Dedifferentiated amniotic fluid mesenchymal stem cell (primary cell): ENCODE data around the gene NINJ1.
A peak's percentile ranks its signal among the peaks of the same experiment; 100 is the strongest.

ENCODE experiments used
- DNase-seq: peaks from one replicate; pipeline ENCODE4 v3.0.0-alpha.2; 2016; ENCODE audit errors: extremely low spot score

Gene NINJ1

DNA sequence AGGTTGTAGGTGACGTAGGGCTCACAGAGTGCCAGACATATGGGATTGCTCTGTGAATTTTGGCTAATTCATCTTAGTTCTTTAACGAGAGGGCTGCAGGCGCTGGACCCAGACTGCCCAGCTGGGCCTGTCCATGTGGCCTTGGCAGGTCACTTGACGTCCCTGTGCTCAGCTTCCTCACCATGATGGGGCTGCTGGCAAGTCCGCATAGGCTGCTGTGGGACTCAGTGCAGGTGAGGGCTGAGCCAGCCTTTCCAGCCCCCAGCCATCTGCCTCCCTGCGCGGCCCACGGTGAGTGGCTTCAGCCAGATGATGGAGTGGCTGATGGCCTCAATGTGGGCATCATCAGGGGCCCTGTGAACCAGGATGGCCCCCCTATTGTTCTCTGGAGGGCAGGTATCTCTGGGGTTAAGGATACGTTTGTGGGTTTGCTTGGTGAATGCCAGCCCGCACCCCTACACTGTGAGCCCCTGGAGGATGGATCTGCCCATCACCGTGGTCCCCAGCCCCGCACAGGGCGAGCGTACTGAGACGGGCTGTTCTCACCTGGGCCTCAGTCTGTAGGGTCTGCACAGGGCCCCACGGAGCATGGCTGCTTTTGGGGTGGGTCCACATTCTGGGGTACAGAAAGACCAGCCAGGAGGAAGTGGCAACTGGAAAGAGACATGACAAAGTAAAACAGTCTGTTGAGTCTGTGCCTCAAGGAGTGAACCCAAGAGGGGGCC lies 34.3 kb downstream of the NINJ1 start:
- no peak for DNase-seq

DNA sequence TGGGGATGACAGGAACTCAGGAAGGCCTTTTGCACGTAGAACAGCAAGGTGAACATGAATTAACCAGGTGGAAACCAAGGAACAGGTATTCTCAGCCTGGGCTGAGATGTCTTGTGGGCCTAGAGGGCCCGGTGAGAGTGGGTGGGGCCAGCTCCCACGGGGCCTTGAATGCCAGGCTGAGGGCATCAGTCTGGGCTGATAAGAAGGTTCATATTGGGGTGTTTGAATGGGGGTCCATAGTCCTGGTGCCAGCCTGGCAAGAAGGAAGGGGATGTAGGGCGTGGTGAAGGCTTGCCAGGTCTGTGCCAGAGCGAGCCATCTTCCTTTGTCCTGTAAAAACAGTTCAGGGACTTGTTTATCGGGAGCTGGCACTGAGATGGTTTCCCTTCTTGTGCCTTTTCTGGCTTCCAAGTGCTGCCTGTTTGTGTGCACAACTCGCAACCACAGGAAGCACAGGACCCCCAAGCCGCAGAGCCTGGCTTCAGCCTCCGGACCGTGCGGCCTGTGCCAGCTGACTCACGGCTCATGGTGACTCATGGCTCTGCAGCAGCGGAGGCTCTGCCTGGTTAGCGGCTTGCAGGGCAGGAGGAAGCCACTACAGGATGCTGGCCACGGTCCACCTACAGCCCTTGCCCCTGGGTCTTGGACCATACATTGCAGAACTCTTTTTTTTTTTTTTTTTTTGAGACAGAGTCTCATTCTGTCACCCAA lies 35.7 kb downstream of the NINJ1 start:
- peak; percentile 85 for DNase-seq

DNA sequence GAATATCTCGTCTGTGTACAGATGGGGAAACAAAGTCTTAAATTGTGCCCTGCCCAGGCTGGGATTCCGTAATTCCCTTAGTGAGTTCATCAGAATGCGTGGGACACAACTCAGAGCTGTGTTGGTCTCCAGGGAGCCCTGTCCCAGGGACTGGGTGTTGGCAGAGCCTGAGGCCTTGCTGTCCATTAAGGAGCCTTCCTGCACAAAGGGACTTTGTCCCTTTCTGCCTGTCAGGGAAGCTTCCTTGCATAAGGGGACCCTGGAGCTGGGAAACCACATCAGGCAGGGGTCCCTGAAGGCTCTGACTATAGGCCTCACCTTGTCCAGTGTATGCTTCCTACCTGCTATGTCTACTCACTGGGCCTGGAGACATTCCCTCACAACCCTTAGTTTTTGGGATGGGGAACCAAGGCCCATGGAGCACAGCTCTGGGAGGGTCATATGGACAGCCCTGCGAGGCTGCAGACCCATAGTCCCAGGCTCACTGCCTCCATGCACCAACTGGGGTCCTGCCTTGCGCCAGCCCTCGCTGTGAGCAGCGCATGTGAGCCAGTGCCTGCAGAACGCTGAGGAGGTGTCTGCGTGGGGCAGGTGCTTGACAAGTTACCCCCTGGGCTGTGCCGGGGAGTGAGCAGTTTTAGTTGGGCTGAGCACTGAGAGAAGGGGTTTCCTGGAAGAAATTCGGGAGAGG lies 36.4 kb downstream of the NINJ1 start:
- no peak for DNase-seq

GRCh38 chr9:93096811-93097382 lies 37.2 kb downstream of the NINJ1 start:
- no peak for DNase-seq

DNA sequence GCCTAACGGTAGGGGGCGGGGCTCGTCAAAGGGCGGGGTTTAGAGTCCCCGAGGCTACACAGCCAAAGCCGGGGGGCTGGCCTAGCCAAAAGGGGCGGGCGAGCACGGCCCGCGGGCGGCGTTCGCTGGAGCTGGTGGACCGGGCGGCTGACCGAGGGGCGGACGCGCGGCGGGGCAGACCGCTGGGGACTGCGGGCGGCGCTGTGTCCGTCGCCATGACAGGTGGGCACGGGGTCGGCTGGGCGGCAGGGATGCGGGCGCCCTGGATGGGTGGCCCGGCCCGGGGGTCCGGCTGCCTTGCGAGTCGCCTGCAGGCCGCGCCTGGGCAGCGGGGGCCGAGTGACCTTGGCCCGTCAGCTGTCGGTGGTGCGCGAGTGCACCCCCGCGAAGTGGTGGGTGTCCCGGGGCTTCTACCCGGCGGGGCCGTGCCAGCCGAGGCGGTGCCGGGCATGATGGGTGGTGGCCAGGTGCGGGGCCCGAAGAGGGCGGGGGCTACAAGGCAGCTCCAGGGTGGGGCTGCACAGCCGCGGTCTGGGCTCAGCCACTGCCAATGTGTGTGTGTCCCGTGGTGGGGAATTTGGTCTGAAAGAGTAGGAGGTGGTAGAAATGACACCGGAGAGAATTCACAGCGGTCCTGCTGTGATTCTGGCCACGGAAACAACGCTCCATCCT lies 37.8 kb downstream of the NINJ1 start, which contains the start of gene CARD19:
Gene CARD19, plus strand, starts transcription at position 87 of the 672 bp plus-strand sequence. Its CDS starts 129 bp downstream, at position 216.
- no peak for DNase-seq

- DNase-seq, result peak; percentile 98
Measured at GRCh38 chr9:93095205-93096130, 38.6 kb downstream of the NINJ1 start.

DNA sequence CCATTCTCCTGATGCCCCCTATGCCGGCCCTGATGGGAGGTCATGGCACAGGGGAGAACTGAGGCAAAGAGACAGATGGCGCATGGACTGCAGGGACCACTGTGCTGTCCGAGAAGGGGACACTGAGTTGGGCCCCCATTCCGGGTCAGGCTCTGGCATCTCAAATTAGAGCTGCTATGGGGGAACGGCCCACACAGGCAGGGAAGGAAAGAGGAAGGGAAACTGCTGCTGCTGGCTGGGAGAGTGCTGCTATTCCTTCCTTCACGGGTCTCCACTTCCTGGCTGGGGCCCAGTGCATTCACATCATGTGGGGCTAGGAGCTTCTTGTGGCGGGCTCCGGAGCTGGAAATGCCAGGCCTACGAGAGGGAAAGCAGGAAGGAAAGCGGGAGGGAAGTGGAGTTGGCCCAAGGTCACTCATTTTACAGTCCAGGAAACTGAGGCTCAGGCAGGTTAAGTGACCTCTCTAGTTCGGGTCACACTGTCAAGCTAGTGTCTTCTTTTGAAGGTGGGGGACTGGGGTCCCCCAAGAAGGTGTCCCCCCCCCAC lies 39.3 kb downstream of the NINJ1 start:
- DNase-seq, result no peak

GRCh38 chr9:93093877-93094657 lies 40.0 kb downstream of the NINJ1 start:
- no peak for DNase-seq

DNA sequence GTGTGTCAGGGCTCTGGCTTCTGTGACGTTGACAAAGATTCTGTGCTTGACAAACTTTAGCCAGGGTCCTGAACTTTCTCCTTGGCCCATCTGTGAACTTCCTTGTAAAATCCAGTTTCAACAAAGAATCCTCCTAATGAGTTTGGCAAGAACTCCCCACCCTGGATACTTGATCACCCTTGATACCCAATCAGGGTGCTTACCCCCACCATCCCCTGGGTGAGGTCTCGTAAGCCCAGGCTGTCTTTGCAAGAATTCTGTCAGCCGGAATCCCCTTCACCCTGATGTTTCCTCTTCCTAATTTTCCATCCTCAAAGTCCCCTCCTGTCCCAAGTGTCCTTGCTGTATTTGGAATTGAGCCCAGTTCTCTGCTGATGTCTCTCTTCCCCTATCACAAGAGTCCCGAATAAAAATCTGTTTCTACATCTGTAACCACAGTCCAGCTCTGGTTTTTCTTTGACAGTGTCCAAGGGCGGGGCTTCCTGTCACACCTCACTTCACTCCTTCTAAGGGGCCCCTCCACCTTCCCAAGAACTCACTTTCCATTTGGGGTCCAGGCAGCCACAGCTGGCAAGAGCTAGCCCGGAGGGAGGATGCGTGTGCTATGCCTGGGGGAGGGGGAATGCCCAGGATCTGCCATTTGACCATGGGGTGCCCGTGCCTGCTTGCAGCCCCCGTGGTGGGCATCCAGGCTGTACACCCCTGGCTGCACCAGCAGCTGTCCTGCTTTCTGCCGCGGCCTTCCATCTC lies 40.7 kb downstream of the NINJ1 start:
- no peak for DNase-seq

DNA sequence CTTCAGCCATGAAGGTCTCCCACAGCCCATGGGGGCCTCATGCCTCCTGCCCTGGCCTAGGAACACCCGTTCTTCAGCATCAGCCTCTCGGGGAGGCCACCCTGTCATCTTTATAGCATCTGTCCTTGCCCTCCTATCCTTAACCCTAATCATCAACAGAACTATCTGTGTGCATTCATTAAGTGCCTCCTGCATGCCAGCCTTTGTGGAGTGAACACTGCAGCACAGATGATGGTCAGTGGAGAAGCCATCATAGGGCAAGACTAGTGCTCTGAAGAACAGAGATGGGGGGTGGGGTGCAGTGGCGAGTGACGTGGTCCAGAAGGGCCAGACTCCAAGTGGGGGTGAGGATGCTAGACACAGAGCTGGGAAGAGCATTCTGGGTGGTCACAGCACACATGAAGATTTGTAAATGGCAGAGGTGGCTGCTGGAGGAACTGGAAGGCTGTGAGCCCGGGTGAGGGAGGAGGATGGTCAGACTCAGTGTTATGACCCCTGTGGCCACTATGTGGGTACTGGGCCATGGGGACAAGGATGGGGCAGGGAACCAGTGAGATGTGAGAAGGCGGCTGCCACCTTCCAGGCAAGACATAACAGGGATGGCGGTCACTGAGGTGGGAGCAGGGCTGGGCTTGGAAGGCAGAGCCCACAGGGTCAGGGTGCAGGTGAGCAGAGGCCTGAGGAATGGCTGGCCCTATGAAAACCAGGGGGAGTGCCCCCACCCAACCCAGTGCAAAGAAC lies 41.6 kb downstream of the NINJ1 start:
- DNase-seq, result no peak

DNA sequence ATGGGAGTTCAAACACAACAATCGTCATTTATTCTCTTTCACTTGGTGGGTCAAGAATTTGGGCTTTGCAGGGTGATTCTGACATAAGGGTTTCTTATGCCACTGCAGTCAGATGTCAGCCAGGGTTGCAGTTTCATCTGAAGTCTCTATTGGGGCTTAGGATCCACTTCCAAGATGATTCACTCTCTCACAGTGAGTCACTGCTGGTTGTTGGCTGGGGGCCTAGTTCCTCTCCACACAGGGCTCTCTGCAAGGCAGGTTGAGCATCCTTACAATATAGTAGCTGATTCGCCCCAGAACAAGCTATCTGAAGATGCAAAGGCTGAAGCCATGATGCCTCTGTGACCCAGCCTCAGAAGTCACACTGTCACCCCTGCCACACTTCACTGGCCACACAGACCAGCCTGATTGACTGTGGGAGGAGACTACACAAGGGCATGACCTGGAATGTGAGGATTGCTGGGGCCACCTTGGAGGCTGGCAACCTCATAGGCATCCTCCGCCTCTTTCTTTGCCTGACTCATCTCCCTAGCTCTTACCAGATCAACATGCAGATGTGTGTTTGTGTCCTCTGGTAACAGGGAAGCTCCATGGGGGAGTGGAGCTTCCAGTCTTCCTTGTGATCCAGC lies 42.5 kb downstream of the NINJ1 start:
- peak; percentile 24 for DNase-seq

DNA sequence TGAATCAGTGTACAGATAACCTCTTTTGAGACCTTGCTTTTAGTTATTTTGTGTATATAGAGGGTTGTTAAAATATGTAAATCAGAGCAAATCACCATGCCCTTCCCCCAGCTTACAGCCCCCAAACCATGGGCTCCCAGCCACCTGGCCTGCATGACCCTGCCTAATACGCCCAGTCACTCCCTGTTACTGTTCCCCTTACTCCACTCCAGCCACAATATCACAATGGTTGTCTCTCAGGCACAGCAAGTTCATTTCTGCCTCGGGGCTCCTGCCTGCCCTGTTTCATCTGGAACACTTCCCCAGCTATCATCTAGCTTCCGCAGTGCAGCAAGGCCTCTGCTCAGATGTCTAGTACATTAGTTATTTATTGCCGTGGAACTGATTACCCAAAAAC lies 43.0 kb downstream of the NINJ1 start:
- no peak for DNase-seq

GRCh38 chr9:93090091-93090655 lies 43.9 kb downstream of the NINJ1 start:
- DNase-seq, result no peak

DNA sequence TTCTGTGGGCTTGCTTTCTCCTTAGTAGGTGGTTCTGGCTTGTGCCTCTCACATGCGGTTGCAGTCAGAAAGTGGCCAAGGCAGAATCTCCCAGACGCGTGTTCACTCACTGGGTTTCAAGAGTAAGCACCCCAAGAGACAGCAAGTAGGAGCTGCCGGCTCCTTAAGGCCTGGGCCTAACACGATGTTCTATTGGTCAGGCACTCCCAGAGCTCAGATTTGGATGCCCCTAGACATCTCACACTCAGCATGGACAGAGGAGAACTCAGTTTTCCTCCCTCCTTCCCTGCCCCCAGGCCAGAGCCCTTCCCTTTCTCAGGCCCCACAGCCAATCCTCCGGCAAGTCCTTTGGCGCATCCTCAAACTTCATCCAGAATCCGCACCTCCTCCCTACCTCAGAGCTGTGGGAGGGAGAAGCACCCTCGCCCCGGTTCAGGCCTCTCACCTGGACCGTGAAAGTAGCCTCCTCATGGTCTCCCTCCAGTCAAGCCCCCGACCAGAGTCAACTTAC lies 44.5 kb downstream of the NINJ1 start:
- no peak for DNase-seq

DNA sequence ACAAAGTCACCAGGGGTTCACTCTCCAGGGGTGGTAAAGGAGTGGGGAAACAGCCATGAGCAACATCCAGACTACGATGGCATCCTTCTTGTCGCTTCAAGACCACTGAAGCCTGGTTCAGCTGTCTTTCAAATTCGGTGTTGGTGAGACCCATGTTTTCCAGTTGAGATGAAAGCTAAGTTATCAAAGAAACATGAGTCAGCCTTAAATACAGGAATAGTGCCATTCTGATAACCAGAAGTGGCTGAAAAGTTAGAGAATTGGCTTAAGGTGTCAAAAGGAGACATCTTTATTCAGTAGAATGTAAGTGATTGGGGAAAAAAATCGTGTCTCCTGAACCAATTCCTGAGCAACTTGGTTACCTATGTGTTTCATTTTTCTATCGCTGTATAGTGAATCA lies 45.0 kb downstream of the NINJ1 start:
- no peak for DNase-seq

DNA sequence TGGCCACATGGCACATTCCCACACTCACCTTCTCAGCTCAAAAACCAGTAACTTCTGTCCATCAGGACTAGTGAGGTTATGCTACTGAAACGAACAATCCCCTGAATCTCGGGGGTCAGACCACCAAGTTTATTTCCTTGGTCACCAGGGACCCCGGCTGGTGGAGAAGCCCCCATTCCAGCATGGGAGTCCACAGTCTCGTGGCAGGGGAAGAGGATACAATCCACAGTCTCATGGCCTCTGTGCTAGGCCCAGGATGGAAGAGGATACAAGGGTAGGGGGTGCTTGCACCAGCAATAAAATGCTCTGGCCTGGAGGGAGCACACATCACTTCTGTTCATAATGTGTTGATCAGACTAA lies 45.4 kb downstream of the NINJ1 start:
- DNase-seq, result no peak

DNA sequence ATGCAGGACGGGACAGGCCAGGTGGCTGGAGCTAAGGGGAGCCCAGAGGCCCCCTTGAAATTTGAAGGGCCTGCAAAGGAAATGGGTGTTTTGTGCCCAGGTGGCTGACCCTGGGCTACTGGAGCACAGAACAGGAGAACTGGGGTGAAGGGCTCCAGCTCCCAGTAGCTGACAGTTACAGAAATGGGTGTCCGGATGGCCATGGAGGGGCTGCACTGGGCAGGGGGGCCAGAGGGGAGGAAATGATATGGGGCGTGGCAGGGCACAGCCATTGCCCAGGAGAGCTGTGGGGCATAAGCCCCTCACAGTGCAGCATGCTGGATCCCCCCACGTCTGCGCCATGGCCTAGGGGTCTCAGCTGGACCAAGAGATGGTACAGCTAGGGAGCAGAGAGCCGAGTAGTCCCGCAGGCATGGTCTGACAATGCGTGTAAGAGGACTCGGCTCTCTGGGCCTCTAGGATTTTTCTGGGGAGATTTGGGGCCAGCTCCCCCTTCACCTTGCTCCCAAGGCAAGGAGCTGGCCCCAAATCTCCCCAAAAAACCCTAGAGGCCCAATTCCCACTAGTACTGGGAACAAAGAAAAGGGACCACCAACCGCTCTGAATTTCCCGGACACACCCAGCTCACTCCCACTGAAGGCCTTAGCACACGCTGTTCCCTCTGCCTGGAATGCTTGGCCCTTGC lies 45.9 kb downstream of the NINJ1 start:
- no peak for DNase-seq
